Naive B cell (primary cell): ENCODE data around the gene BMP7. TPM values are rescaled to one million over a fixed set of nuclear protein-coding genes. Genes with fewer than 3 reads are reported as not detected.

ENCODE experiments used
- ATAC-seq, 2 donors: fragments of 150-1000 bp; cut with Tn5 transposase; 2 replicates each; pipeline ENCODE4 v1.10.0; 2021; ENCODE audit warnings: low read depth in 2 of 2, mild to moderate bottlenecking in 2 of 2, moderate library complexity in 2 of 2
- DNase-seq: peaks from one replicate; pipeline ENCODE4 v3.0.0; 2022
- H3K27ac Mint-ChIP-seq, 6 donors: one replicate each; pipeline ENCODE4 v1.8.0; 2020 to 2022; ENCODE audit warnings: mild to moderate bottlenecking in 6 of 6, mixed read lengths in 6 of 6, moderate library complexity in 5 of 6, inconsistent platforms in 2 of 6
- H3K27me3 Mint-ChIP-seq, 3 donors: one replicate each; pipeline ENCODE4 v1.8.0; 2021 to 2022; ENCODE audit warnings: mixed read lengths in 3 of 3, mild to moderate bottlenecking in 1 of 3
- H3K36me3 Mint-ChIP-seq, 2 donors: one replicate each; pipeline ENCODE4 v1.8.0; 2020 to 2022; ENCODE audit warnings: mixed read lengths in 2 of 2, inconsistent platforms in 1 of 2, mild to moderate bottlenecking in 1 of 2
- H3K4me1 Mint-ChIP-seq, 3 donors: one replicate each; pipeline ENCODE4 v1.8.0; 2020 to 2022; ENCODE audit warnings: mixed read lengths in 3 of 3, inconsistent platforms in 1 of 3, mild to moderate bottlenecking in 1 of 3, moderate library complexity in 1 of 3
- H3K4me3 Mint-ChIP-seq, 8 donors: one replicate each; pipeline ENCODE4 v1.8.0; 2020 to 2022; ENCODE audit warnings: mild to moderate bottlenecking in 8 of 8, mixed read lengths in 8 of 8, moderate library complexity in 8 of 8, inconsistent platforms in 2 of 8
- H3K9me3 Mint-ChIP-seq, 7 donors: one replicate each; pipeline ENCODE4 v1.8.0; 2020 to 2022; ENCODE audit warnings: mixed read lengths in 7 of 7, mild to moderate bottlenecking in 5 of 7, inconsistent platforms in 2 of 7, moderate library complexity in 1 of 7
- polyA plus RNA-seq, 6 donors: library from polyadenylated mRNA; unstranded; fragments of 300-500 nt; fragmentation: Illumina TruSeq; gene quantifications; one replicate each; pipeline ENCODE4 v1.2.3, GENCODE V29; 2021; ENCODE audit warnings: low read depth in 6 of 6

BMP7 gene
- polyA plus RNA-seq, 6 donors from 2014 or later = not detected

DNA sequence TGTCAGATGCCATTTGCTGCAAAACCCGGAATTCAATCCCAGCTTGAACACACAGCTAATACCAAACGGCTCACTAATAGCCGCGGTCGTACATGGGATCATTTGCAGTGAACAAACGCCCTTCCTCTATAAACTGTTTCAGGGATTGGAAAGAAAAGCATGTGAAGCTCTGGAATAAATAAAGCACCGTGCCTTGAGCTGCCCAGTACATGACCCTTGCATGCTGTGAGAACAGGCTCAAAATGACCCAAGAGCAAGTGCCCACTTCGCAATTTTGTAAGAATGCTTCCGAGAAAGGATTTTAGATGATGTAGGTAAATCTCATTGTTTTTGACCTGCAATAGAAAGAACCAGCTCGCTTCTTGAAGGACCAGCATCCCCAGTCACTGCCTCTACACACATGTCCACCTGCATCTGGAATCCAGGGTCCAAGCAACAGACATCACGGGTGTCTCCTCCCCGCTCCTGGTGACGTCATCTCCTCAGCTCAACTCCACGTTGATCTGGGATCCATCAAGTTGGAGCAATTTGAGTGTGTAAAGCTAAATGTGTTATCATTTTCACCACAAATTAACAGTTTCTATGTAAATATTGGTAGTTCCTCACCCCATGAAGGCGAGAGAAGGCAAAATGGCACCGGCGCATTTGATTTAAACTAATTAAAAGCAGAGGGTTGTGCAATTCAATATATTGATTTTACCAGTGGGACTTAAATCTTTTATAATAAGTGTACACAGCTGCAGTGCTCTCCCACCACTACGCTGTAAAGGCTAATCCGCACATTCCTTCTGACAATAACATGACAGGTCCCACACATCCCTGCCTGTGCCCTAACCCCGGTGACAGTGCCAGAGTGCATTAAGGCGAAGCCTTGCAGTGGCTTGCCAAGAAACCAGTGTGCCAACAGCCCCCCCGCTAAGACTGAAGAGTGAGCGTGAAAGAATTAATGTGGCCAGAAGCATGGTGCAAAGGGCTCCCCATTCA lies 6.2 kb downstream of the BMP7 start:
- Mint-ChIP-seq H3K4me3 (no peak overlapping the region), H3K9me3 (peaks cover 0 to 1% (median 0%) of the 10 kb centered on the region in 7 donors), H3K4me1 (no peaks in the 10 kb centered on the region), H3K27ac (no peak overlapping the region), H3K36me3 (no peaks in the 10 kb centered on the region), H3K27me3 (peaks cover 73 to 91% (median 84%) of the 10 kb centered on the region in 3 donors)
- no peak for DNase-seq
- ATAC-seq = no peak

DNA sequence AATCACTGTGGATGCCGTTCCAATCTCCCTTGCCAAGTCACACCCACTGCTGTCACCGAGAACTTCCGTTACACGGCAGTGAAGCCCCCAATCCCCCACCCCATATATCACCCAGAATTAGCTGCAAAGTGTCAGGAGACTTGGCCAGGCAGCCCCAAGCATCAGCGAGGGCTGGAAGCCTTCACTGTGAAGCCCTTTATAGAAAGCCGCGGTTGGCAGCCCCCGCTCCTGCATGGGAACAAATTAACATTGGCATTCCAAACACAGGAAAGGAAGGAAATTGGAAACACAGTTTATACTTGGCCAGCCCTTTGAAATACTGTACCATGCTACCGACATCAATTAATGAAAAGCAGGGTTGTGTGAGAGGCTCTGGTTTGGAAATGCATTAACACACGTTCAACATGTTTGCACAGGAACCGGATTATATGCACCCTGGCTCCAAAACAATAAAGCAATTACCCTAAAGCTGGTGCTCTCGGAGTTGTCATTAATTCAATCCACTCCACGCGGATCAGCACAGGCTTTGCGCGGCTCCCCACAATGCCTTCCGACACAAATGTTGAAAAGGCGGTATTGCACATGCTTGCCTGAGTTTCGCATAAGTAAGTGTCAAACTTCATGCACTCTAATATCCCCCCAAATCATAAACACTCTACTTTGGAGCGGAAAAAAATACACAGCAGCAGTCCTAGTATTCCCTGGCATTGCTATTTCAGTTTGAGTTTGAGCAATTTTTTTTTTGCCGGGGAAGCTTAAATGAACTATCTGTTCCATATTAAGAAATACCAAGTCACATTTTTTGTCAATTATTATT lies 7.1 kb downstream of the BMP7 start:
- no peaks in the 10 kb centered on the region for H3K4me1 Mint-ChIP-seq
- H3K4me3 Mint-ChIP-seq = no peak overlapping the region
- DNase-seq (no peak), ATAC-seq (no peak)
- H3K27ac Mint-ChIP-seq = peak overlapping the region in 1 of 6 donors; percentile 74
- peaks cover 0 to 1% (median 0%) of the 10 kb centered on the region in 7 donors for H3K9me3 Mint-ChIP-seq
- no peaks in the 10 kb centered on the region for H3K36me3 Mint-ChIP-seq
- peaks cover 82 to 93% (median 91%) of the 10 kb centered on the region in 3 donors for H3K27me3 Mint-ChIP-seq

DNA sequence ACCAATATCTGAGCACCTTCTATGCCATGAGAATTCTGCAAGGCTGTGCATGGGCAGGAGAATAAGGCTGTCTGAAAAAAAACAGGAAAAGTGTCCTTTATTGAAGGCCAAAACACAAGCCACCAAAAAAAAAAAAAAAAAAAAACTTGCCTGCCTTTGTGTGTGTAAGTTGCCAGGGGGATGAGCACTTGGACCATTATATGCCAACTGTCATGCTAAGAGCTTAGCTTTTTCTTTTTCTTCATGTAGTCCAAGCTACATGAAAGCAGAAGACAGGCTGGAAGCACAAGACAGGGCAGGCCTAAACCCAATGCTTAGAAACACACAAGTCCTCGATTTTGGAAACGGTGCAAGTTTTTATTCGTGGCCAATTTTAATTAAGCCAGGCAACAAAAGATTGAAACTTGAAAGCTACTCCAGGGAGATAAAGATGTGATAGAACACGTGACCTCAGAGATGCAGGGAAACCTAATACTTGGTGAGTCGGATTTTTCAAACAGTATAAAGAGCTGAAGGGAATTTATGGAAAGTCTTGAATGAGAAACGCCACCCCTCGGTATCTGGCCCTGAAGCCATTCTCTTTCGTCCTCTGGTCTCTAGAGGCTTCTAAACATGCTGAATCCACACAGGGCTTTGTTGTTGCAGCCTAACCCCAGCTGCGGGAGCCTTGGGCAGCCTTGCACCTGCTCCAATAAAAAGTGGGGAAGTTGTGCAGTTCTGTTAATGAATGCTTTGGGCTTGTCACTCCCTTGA lies 8.6 kb downstream of the BMP7 start:
- Mint-ChIP-seq H3K27me3 (peaks cover 83 to 86% (median 86%) of the 10 kb centered on the region in 3 donors), H3K4me1 (no peaks in the 10 kb centered on the region), H3K27ac (no peak overlapping the region), H3K9me3 (peaks cover 0 to 1% (median 0%) of the 10 kb centered on the region in 7 donors), H3K4me3 (no peak overlapping the region), H3K36me3 (no peaks in the 10 kb centered on the region)
- ATAC-seq (no peak), DNase-seq (no peak)

DNA sequence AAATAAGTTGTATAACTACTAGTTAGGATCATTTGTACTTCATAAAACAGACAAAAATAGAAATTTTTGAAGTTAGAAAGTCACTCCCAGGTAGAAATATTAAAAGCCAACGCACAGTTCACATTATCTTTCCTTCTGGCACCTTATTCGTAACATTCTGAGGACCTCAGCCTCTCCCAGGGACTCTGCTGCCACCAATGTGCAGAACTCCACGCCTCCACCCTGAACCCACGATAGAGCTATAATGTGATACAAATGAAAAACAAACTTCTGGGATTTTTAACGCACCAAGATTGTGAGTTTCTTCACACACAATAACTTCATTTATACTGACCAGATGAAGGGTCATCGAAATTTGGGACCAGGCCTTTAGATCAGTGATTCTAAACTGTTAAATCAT lies 9.5 kb downstream of the BMP7 start:
- no peak overlapping the region for H3K4me3 Mint-ChIP-seq
- DNase-seq (no peak), ATAC-seq (no peak)
- H3K27ac Mint-ChIP-seq = no peak overlapping the region
- no peaks in the 10 kb centered on the region for H3K9me3 Mint-ChIP-seq
- H3K4me1 Mint-ChIP-seq = no peaks in the 10 kb centered on the region
- no peaks in the 10 kb centered on the region for H3K36me3 Mint-ChIP-seq
- H3K27me3 Mint-ChIP-seq = peaks cover 78 to 83% (median 79%) of the 10 kb centered on the region in 3 donors

DNA sequence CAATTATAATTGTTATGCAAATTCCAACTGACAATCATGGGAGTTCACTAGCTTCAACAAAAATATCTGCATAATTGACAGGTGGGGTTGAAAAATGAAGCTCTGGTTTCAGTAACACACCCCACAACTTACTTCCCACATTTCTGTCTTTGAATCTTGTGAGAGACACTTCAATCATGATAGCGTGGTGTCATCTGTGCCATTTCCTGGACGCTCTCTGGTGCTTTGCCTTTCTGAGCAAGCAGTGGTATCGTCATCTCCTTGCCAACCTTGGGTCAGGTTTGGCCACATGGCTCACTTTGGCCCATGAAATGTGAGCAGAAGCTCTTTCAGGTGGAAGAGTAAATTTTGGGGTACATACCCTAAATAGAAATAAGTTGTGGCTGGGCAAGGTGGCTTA lies 10.2 kb downstream of the BMP7 start:
- ATAC-seq (no peak), DNase-seq (no peak)
- H3K27me3 Mint-ChIP-seq = peaks cover 72 to 78% (median 76%) of the 10 kb centered on the region in 3 donors
- no peak overlapping the region for H3K4me3 Mint-ChIP-seq
- no peaks in the 10 kb centered on the region for H3K9me3 Mint-ChIP-seq
- H3K36me3 Mint-ChIP-seq = no peaks in the 10 kb centered on the region
- no peak overlapping the region for H3K27ac Mint-ChIP-seq
- no peaks in the 10 kb centered on the region for H3K4me1 Mint-ChIP-seq

DNA sequence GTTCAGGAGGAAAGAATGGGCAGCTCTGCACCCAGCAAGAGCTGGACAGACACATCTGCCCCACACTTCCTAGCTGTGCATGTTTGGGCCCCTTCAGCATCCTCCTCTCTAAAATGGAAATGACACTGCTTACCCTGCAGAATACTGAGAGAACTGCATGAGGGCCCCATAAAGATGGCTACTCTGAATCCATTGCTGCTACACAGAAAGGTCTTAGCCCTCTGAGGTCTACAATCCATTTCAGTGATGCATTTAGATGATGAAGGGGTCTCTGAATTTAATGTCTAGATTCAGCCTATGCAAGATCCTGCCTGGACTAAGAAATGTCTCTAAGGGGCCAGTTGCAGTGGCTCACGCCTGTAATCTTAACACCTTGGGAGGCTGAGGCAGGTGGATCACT lies 11.3 kb downstream of the BMP7 start:
- H3K27me3 Mint-ChIP-seq = peaks cover 62 to 76% (median 69%) of the 10 kb centered on the region in 3 donors
- H3K4me1 Mint-ChIP-seq = peaks cover 0 to 7% (median 2%) of the 10 kb centered on the region in 3 donors
- no peaks in the 10 kb centered on the region for H3K36me3 Mint-ChIP-seq
- H3K4me3 Mint-ChIP-seq = no peak overlapping the region
- no peaks in the 10 kb centered on the region for H3K9me3 Mint-ChIP-seq
- H3K27ac Mint-ChIP-seq = no peak overlapping the region
- ATAC-seq = no peak
- no peak for DNase-seq

DNA sequence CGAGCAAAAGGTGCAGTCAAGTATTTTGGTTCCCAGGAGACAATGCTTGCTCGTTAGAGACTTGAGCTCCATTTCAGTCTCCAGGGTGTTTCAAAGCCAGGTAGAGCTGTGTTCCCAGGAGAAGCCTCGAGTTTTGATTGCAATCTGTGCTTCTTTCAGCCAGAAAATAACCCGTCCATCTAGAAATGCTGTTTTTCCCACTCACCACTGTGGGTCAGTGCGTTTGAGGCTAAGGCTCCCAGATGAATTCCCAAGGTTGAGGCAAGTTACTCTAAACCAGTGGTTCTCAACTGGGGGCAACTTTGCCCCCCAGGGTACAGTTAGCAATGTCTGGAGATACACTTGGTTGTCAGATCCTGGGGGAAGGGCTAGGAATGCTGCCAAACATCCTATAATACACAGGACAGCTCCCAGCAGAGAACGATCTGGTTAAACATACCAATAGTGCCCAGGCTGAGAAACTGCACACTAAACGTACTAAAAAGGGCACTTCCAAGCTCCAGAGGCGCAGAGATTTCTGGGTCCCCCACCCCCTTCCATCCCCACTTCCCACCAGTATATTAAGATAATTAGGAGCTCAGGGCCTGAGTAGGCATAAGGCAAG lies 13.8 kb downstream of the BMP7 start:
- Mint-ChIP-seq H3K36me3 (peaks cover 0 to 7% of the 10 kb centered on the region in 2 donors), H3K4me1 (peaks cover 0 to 8% (median 2%) of the 10 kb centered on the region in 3 donors), H3K27ac (no peak overlapping the region), H3K9me3 (peaks cover 0 to 8% (median 4%) of the 10 kb centered on the region in 7 donors), H3K4me3 (no peak overlapping the region), H3K27me3 (peaks cover 57 to 77% (median 59%) of the 10 kb centered on the region in 3 donors)
- ATAC-seq = no peak
- DNase-seq = no peak

DNA sequence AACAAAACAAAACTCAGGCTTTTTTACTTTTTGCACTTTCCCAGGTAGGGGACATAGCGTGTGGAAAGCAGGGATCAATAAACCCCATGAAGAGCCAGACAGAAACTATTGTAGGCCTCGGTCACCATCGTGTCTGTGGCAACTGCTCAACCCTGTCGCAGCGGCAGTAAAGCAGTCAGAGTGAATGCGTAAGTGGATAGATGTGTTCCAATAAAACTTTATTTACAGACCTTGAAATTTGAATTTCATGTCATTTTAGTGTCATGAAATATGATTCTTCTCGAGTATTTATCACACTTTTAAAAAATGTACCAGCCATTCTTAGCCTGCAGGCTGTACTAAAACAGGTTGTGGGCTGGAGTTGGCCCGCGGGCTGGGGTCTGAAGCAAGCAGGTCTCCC lies 14.5 kb downstream of the BMP7 start:
- peaks cover 57 to 79% (median 60%) of the 10 kb centered on the region in 3 donors for H3K27me3 Mint-ChIP-seq

DNA sequence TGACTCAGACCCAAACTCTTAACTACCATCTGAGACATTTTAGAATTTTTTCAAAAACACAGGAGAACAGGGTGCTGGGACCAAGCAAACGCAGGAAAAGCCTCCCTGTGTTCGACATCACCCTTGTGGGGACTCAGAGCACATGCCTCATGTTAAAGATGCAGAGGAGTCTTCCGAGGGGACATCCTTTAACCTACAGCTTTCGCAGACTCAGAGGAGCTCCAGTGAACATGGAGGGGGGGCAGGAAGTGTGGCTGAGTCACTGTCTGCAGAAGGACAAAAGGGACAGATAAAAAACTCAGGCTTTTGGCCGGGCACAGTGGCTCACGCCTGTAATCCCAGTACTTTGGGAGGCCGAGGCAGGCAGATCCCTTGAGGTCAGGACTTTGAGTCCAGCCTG lies 15.1 kb downstream of the BMP7 start:
- H3K9me3 Mint-ChIP-seq = peaks cover 0 to 8% (median 4%) of the 10 kb centered on the region in 7 donors
- peaks cover 0 to 7% of the 10 kb centered on the region in 2 donors for H3K36me3 Mint-ChIP-seq
- ATAC-seq (no peak), DNase-seq (no peak)
- peaks cover 0 to 8% (median 2%) of the 10 kb centered on the region in 3 donors for H3K4me1 Mint-ChIP-seq
- H3K27ac Mint-ChIP-seq = no peak overlapping the region
- peaks cover 55 to 77% (median 58%) of the 10 kb centered on the region in 3 donors for H3K27me3 Mint-ChIP-seq
- H3K4me3 Mint-ChIP-seq = peak overlapping the region in 1 of 8 donors; percentile 68

More for the DNA sequence above, 14.5 kb downstream of the BMP7 start:
- H3K36me3 Mint-ChIP-seq = peaks cover 0 to 7% of the 10 kb centered on the region in 2 donors
- DNase-seq = no peak
- peaks cover 0 to 8% (median 2%) of the 10 kb centered on the region in 3 donors for H3K4me1 Mint-ChIP-seq
- no peak for ATAC-seq
- peaks cover 0 to 8% (median 4%) of the 10 kb centered on the region in 7 donors for H3K9me3 Mint-ChIP-seq
- peak overlapping the region in 1 of 8 donors; percentile 79 for H3K4me3 Mint-ChIP-seq
- no peak overlapping the region for H3K27ac Mint-ChIP-seq

DNA sequence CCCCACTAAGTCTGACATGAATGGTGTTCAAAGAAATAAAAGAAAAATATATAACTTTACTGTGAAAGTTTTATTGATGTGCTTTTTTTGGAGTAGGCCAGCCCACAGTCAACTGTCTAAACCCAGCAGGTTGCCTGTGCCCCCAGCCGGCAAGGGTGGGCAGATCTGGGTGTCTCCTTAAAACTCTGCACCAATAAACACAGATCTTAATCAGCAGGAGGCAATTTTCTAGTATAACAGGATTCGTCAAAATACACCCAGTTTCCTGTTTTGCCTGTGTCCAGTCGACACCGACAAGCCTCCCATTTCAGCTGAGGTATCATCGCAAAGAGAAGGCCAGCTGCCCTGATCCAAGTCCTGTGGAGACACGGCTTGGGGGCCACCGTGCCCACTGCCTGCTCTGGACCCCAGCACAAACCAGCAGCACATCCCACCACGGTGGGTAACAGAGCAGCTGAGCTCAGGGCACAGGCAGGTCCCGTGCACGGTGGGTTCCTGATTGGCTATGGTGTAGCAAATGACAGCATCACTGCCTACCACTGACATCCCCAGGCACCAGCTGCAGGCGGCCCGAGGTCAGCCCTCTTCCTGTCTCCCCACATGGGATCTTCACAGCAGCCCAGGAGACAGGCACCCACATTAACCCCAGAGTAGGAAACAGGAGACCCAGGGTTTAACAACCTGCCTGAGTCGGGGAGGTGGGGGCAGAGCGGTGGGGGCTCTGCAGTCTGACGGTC lies 15.7 kb downstream of the BMP7 start:
- Mint-ChIP-seq H3K36me3 (peaks cover 0 to 7% of the 10 kb centered on the region in 2 donors), H3K9me3 (peaks cover 0 to 8% (median 4%) of the 10 kb centered on the region in 7 donors), H3K27me3 (peaks cover 49 to 71% (median 53%) of the 10 kb centered on the region in 3 donors), H3K4me3 (peak overlapping the region in 2 of 8 donors; percentile 59), H3K4me1 (peaks cover 0 to 8% (median 2%) of the 10 kb centered on the region in 3 donors), H3K27ac (peak overlapping the region in 2 of 6 donors; percentile 17 to 34)
- DNase-seq = no peak
- ATAC-seq = no peak

DNA sequence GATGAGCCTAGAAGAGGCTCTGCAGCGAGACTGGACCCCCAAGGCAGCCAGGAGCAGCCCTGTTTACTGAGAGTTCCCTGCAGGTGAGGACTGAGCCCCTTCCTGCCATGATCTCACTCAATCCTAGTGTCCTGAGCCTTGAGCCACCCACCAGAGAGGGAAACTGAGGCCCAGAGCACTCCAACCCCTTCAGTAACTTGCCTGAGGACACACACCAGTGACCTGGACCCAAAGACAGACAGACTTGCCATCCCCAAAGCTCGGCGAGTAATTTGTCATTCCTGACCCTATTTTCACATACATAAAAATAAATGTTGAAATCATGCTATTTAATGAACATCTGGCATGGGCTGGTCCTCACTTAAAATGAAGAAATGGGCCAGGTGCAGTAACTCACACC lies 16.7 kb downstream of the BMP7 start:
- Mint-ChIP-seq H3K4me3 (no peak overlapping the region), H3K27ac (no peak overlapping the region), H3K4me1 (peaks cover 0 to 8% (median 2%) of the 10 kb centered on the region in 3 donors), H3K27me3 (peaks cover 39 to 62% (median 43%) of the 10 kb centered on the region in 3 donors), H3K9me3 (peaks cover 0 to 8% (median 4%) of the 10 kb centered on the region in 7 donors), H3K36me3 (peaks cover 0 to 7% of the 10 kb centered on the region in 2 donors)
- DNase-seq (no peak), ATAC-seq (no peak)

DNA sequence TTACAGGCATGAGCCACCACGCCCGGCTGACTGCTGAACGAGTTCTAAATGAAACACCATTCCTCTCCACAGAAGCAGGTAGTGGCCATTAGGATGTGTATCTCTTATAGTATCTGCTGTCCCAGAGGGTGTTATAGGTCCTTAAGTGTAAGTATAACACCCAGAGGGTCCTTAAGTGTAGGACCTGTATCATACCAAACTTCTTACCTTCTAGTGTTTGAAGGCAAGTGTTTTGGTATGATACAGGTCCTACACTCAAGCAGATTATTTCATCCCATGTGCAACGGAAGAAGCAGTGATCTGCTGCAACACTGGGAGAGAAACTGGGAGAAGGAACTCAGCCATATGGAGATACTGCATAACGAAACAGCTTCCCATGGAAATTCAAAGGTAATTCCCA lies 17.4 kb downstream of the BMP7 start:
- H3K4me1 Mint-ChIP-seq = peaks cover 0 to 8% (median 2%) of the 10 kb centered on the region in 3 donors
- H3K27me3 Mint-ChIP-seq = peaks cover 35 to 56% (median 38%) of the 10 kb centered on the region in 3 donors
- DNase-seq = no peak
- ATAC-seq = no peak
- H3K9me3 Mint-ChIP-seq = peaks cover 0 to 8% (median 4%) of the 10 kb centered on the region in 7 donors
- no peak overlapping the region for H3K27ac Mint-ChIP-seq
- peaks cover 0 to 7% of the 10 kb centered on the region in 2 donors for H3K36me3 Mint-ChIP-seq
- H3K4me3 Mint-ChIP-seq = no peak overlapping the region
